Tibial nerve (tissue), 4 donors: ENCODE data around the gene CDX2. TPM values are rescaled to one million over a fixed set of nuclear protein-coding genes. Genes with fewer than 3 reads are reported as not detected.

Experiments
- DNase-seq, 2 donors: peaks; one replicate each; pipeline ENCODE4 v3.0.0-alpha.2; 2019; ENCODE audit warnings: low spot score in 2 of 2
- H3K27ac ChIP-seq, 4 donors: fragments of 200-600 bp; sonication (generic) in 3 of 4; one replicate each; pipeline ENCODE4 v1.5.1; 2017 to 2019; ENCODE audit warnings: mild to moderate bottlenecking in 1 of 4
- H3K27me3 ChIP-seq, 2 donors: fragments of 200-600 bp; sonication (generic) in 1 of 2; one replicate each; pipeline versions ENCODE4 v1.5.1 to v1.6.0; 2017 to 2019
- H3K36me3 ChIP-seq, 3 donors: fragments of 200-600 bp; sonication (generic); one replicate each; pipeline ENCODE4 v1.5.1; 2018 to 2019
- H3K4me1 ChIP-seq, 4 donors: fragments of 200-600 bp; sonication (generic) in 3 of 4; one replicate each; pipeline ENCODE4 v1.5.1; 2017 to 2019
- H3K4me3 ChIP-seq, 4 donors: fragments of 200-600 bp; sonication (generic) in 3 of 4; one replicate each; pipeline ENCODE4 v1.5.1; 2017 to 2019; ENCODE audit warnings: mild to moderate bottlenecking in 1 of 4, moderate library complexity in 1 of 4
- H3K9me3 ChIP-seq, 4 donors: fragments of 200-600 bp; sonication (generic) in 3 of 4; one replicate each; pipeline ENCODE4 v1.5.1; 2017 to 2019
- EP300 ChIP-seq, 2 donors: sonication (generic); formaldehyde crosslinking; IDR thresholded peaks; one replicate each; pipeline ENCODE4 v1.6.1; 2017; ENCODE audit warnings: antibody characterized with exemption in 2 of 2, mild to moderate bottlenecking in 1 of 2
- POLR2A ChIP-seq, 2 donors: fragments of 450-650 bp; IDR thresholded peaks; one replicate each; pipeline ENCODE4 v1.6.1; 2017; ENCODE audit warnings: antibody characterized with exemption in 2 of 2, mild to moderate bottlenecking in 2 of 2, moderate library complexity in 2 of 2
- WGBS, 2 donors: methylation state at CpG; one replicate each; pipeline ENCODE4 v1.1.5; 2018; 5-methylcytosine and 5-hydroxymethylcytosine counted together
- small RNA-seq: library from RNA; depleted of rRNA; stranded (forward); fragments of <200 nt; gene quantifications from one replicate; pipeline ENCODE3, GENCODE V24; 2016
- total RNA-seq, 4 donors: library from RNA; depleted of rRNA; stranded (reverse); fragments of >200 nt; gene quantifications; one replicate each; pipeline ENCODE4 v1.1.0, GENCODE V29; 2016
- TF ChIP-seq, protein P1 (sequence below), 5 experiments: fragments of 200-600 bp in 3 of 5; fragments of 450-650 bp in 2 of 5; sonication (generic) in 3 of 5; IDR thresholded peaks; one replicate each; pipeline ENCODE4 v1.5.1; 2016 to 2019; ENCODE audit warnings: antibody characterized with exemption in 5 of 5, mild to moderate bottlenecking in 3 of 5, moderate library complexity in 2 of 5

Gene CDX2
- total RNA-seq, 4 donors from 2014 or later: not detected

DNA sequence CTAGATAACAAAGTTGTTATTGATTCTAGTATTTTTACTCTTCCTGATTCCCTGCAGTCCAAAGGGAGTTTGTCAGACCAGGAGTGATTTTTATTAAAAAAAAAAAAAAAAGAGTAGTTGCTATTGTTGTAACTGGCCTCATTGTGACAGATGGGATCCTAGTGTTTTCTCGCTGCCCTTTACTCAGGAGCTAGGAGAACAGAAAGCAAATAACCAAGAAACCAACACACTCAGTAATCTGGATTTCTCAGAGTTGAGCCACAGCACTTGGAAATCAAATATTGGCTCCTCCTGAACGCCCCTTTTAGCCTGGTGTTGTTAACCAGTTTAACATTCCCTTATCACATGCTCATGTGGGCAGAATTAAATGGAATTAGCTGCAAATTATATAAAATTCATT is 57.6 kb downstream of the CDX2 start:
- 39 to 42% methylated on average over 2 of the region's 2 CpGs for WGBS, 2 donors
- no peaks in the 10 kb centered on the region for H3K36me3 ChIP-seq
- H3K27ac ChIP-seq: no peak overlapping the region

More for the DNA sequence above, 57.6 kb downstream of the CDX2 start:
- DNase-seq: no peak
- Histone ChIP-seq H3K9me3 (no peaks in the 10 kb centered on the region), H3K27me3 (peaks cover 0 to 69% of the 10 kb centered on the region in 2 donors), H3K4me3 (no peak overlapping the region), H3K4me1 (no peaks in the 10 kb centered on the region)
- TF ChIP-seq, protein P1, sequence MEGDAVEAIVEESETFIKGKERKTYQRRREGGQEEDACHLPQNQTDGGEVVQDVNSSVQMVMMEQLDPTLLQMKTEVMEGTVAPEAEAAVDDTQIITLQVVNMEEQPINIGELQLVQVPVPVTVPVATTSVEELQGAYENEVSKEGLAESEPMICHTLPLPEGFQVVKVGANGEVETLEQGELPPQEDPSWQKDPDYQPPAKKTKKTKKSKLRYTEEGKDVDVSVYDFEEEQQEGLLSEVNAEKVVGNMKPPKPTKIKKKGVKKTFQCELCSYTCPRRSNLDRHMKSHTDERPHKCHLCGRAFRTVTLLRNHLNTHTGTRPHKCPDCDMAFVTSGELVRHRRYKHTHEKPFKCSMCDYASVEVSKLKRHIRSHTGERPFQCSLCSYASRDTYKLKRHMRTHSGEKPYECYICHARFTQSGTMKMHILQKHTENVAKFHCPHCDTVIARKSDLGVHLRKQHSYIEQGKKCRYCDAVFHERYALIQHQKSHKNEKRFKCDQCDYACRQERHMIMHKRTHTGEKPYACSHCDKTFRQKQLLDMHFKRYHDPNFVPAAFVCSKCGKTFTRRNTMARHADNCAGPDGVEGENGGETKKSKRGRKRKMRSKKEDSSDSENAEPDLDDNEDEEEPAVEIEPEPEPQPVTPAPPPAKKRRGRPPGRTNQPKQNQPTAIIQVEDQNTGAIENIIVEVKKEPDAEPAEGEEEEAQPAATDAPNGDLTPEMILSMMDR (IDR thresholded peaks at IDR 0.05): no peak
- TF ChIP-seq POLR2A (IDR thresholded peaks at IDR 0.05) (no peak), EP300 (IDR thresholded peaks at IDR 0.05) (no peak)

Small RNAs within 50 kb of the gene (small RNA-seq; reads per million reads assigned to genes)
- gene ATP5F1EP2 (not detected), gene RN7SL272P (not detected)

Other genes starting within 250 kb of the CDX2 start
- gene GSX1, start 176.8 kb downstream of the CDX2 start, total RNA-seq: not detected
- gene PDX1, start 49.3 kb downstream of the CDX2 start, total RNA-seq: under 1 TPM in 1 of 4 donors, not detected in 3; 0.30 TPM
- not detected for gene URAD, start 19.4 kb upstream of the CDX2 start, total RNA-seq
- gene FLT3, start 131.3 kb upstream of the CDX2 start, total RNA-seq: under 1 TPM in 3 of 4 donors, not detected in 1; 0.20 to 0.42 (median 0.22) TPM
- 10 to 100 TPM; 40.5 to 54.4 (median 49.0) TPM for gene PAN3, start 169.2 kb upstream of the CDX2 start, total RNA-seq